ENCODE measurements around the gene NUP85.

The NUP85 gene

DNA sequence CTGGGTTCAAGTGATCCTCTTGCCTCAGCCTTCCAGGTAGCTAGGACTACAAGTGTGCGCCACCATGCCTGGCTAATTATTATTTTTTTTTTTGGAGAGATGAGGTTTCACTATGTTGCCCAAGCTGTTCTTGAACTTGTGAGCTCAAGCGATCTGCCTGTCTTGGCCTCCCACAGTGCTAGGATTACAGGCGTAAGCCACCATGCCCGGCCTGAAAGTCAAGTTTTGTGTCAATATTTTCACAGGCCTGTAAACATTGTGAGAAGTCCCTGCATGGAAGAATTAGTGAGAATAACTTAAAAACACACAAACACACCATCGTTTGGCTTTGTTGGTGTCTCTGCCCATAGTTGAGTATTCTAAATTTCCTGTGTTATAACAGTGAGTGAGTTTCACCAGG is 22.2 kb downstream of the NUP85 start:
- TF ChIP-seq, protein P1, sequence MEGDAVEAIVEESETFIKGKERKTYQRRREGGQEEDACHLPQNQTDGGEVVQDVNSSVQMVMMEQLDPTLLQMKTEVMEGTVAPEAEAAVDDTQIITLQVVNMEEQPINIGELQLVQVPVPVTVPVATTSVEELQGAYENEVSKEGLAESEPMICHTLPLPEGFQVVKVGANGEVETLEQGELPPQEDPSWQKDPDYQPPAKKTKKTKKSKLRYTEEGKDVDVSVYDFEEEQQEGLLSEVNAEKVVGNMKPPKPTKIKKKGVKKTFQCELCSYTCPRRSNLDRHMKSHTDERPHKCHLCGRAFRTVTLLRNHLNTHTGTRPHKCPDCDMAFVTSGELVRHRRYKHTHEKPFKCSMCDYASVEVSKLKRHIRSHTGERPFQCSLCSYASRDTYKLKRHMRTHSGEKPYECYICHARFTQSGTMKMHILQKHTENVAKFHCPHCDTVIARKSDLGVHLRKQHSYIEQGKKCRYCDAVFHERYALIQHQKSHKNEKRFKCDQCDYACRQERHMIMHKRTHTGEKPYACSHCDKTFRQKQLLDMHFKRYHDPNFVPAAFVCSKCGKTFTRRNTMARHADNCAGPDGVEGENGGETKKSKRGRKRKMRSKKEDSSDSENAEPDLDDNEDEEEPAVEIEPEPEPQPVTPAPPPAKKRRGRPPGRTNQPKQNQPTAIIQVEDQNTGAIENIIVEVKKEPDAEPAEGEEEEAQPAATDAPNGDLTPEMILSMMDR (IDR thresholded peaks at IDR 0.05), result no peak
- DNase-seq, result no peak
- Histone ChIP-seq H3K27ac (no peak overlapping the region), H3K27me3 (no peaks in the 10 kb centered on the region), H3K4me1 (no peaks in the 10 kb centered on the region), H3K36me3 (peaks cover 34 to 93% (median 89%) of the 10 kb centered on the region in 3 donors), H3K4me3 (no peak overlapping the region), H3K9me3 (no peaks in the 10 kb centered on the region)
- intact Hi-C loops (cut with DNase I; ENCODE audit: low total_unique reads), result no loop called here

DNA sequence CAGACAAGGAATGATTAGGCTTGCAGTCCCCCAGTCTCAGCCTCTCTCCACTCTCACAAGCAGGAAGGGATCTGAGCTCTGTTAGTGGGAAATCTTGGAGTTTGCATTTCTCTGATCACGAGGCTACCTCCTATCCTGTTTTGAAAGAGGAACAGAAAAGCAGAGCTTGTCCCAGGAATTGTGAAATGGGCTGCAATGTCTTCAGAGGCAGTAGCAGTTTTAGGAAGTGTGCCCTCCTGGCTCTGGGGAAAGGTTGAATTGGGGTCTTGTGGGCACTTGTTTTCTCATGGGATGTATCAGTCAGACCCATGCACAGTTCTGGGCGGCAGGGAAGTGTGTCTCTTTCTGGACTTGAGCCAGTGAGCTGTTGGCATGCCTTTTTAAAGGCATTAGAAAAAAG is 22.8 kb downstream of the NUP85 start:
- TF ChIP-seq, protein P1 (IDR thresholded peaks at IDR 0.05), result no peak
- no peaks in the 10 kb centered on the region for H3K4me1 ChIP-seq
- intact Hi-C loops (cut with DNase I; ENCODE audit: low total_unique reads), result no loop called here
- no peaks in the 10 kb centered on the region for H3K27me3 ChIP-seq
- H3K36me3 ChIP-seq, result peaks cover 38 to 93% (median 89%) of the 10 kb centered on the region in 3 donors
- peak in 1 of 2 donors; percentile 47 for DNase-seq
- no peak overlapping the region for H3K27ac ChIP-seq
- no peak overlapping the region for H3K4me3 ChIP-seq
- H3K9me3 ChIP-seq, result no peaks in the 10 kb centered on the region

DNA sequence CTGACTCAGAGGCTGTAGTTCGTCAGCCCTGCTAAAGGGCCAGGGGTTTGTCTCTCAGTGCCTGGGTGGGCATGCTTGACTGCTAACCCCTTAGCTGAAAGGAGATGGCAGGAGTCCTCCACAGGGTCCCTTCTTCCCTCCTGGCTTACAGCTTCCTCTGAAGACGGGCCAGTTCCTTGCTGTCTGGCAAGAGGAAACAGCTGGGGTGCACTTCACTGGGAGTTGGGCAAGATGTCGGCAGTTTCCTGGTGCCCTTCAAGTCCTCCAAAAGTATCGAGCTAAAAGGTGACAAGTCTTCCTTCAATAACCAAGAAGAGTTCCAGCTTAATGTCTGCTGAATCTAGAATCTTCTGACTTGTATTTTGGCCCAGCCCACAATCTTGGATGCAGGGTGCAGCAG is 23.4 kb downstream of the NUP85 start:
- H3K9me3 ChIP-seq, result no peaks in the 10 kb centered on the region
- peak in 1 of 2 donors; percentile 47 for DNase-seq
- intact Hi-C loops (cut with DNase I; ENCODE audit: low total_unique reads), result no loop called here
- H3K4me3 ChIP-seq, result no peak overlapping the region
- H3K36me3 ChIP-seq, result peaks cover 38 to 93% (median 89%) of the 10 kb centered on the region in 3 donors
- TF ChIP-seq, protein P1 (IDR thresholded peaks at IDR 0.05), result no peak
- H3K27ac ChIP-seq, result no peak overlapping the region
- no peaks in the 10 kb centered on the region for H3K4me1 ChIP-seq
- H3K27me3 ChIP-seq, result no peaks in the 10 kb centered on the region

DNA sequence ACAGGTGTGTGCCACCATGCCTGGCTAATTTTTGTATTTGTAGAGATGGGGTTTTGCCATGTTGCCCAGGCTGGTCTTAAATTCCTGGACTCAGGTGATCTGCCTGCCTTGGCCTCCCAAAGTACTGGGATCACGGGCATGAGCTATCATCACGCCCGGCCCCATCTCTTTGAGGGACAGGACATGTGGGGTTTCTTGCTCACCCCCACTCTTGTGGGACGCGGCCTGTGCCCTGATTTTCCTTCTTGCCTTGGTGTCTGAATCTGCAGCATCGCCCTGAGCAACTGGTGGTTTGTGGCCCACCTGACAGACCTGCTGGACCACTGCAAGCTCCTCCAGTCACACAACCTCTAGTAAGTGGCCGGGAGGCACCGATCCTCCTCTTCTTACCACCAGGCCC is 25.6 kb downstream of the NUP85 start:
- no peak for DNase-seq
- no peaks in the 10 kb centered on the region for H3K4me1 ChIP-seq
- no peaks in the 10 kb centered on the region for H3K9me3 ChIP-seq
- peaks cover 43 to 93% (median 89%) of the 10 kb centered on the region in 3 donors for H3K36me3 ChIP-seq
- H3K27ac ChIP-seq, result no peak overlapping the region
- no peaks in the 10 kb centered on the region for H3K27me3 ChIP-seq
- H3K4me3 ChIP-seq, result no peak overlapping the region
- TF ChIP-seq, protein P1 (IDR thresholded peaks at IDR 0.05), result no peak
- intact Hi-C loops (cut with DNase I; ENCODE audit: low total_unique reads), result no loop called here

DNA sequence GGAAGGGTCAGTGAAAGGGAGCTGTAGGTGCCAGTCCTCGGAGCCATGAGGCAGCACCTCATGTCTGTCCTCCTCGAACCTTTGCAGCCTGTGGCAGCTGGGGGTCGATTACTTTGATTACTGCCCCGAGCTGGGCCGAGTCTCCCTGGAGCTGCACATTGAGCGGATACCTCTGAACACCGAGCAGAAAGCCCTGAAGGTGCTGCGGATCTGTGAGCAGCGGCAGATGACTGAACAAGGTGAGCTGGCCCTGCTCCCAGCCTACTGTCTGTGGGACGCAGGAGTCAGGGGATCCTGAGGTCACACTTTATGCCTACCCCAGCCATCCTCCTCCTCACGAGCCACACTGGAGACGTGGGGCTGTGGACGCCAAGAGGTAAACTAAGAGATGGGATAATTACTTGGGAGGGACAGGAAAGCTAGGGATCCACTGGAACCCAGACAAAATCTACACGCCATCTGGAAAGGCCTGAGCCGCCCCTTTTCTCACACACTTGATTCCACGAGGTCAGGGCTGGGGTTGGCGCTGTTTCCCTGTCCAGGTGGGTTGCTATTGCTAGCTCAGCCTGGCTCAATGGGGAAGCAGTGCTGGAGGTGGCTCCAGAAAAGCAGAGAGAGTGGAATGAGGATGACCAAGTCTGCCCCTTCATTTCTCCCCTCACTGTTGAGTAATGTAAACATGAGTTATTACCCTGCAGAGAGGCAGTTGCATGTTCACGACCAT is 26.4 kb downstream of the NUP85 start:
- Histone ChIP-seq H3K4me3 (no peak overlapping the region), H3K36me3 (peaks cover 44 to 93% (median 89%) of the 10 kb centered on the region in 3 donors), H3K27me3 (no peaks in the 10 kb centered on the region), H3K9me3 (no peaks in the 10 kb centered on the region), H3K4me1 (no peaks in the 10 kb centered on the region), H3K27ac (no peak overlapping the region)
- intact Hi-C loops (cut with DNase I; ENCODE audit: low total_unique reads), result no loop called here
- TF ChIP-seq, protein P1 (IDR thresholded peaks at IDR 0.05), result no peak
- DNase-seq, result no peak
